Activated CD4-positive, alpha-beta T cell treated with anti-CD3 and anti-CD28 coated beads for 24 hours (primary cell): ENCODE measurements around the gene CACNA1E.

Source experiments
- DNase-seq, 2 donors: peaks; one replicate each; pipeline ENCODE4 v3.0.0-alpha.2; 2020; ENCODE audit warnings: low read depth in 2 of 2

Gene CACNA1E

GRCh38 chr1:181767001-181767708 is 283.8 kb downstream of the CACNA1E start:
- DNase-seq, result no peak

GRCh38 chr1:181768211-181768929 is 285.1 kb downstream of the CACNA1E start:
- no peak for DNase-seq

GRCh38 chr1:181768930-181769280 is 285.6 kb downstream of the CACNA1E start:
- no peak for DNase-seq

DNA sequence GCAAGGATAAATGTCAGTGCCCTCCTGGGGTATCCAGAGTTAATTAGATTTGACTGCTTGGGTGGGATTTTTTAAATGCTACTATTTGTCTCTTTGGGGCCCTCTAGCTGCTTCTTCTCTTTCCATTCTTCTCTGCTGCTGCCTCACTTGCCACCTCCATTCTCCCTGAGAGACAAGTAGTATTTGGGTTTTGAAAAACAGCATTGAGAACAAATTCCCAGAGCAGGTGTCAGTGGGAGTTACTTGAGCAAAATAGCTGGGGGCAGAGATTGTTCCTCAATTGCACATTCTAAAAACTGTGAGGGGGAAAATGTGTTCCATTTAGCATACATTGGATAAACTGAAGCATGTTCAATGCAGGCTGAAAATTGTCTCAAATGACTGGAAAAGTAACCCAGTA is 286.5 kb downstream of the CACNA1E start:
- DNase-seq, result no peak

- no peak for DNase-seq
Observed at GRCh38 chr1:181772714-181773113, 289.4 kb downstream of the CACNA1E start.

DNA sequence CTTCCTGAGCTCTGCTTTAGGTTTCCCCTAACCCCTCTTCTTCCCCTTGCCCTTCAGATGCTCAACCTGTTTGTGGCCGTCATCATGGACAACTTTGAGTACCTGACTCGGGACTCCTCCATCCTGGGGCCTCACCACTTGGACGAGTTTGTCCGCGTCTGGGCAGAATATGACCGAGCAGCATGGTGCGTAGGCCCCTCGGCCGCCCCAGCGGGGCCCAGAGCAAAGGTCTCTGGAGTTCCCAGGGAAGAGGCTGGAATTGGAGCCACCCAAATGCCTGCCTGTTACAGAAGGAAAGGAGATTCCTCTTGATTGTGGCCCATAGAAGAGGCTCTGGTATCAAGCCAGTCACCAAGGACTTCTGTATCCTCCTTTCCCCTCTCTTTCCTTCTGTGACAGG is 292.7 kb downstream of the CACNA1E start:
- DNase-seq, result no peak

- no peak for DNase-seq
Observed at GRCh38 chr1:181777286-181777685, 294.0 kb downstream of the CACNA1E start.

- no peak for DNase-seq
Observed at GRCh38 chr1:181777812-181778211, 294.5 kb downstream of the CACNA1E start.

DNA sequence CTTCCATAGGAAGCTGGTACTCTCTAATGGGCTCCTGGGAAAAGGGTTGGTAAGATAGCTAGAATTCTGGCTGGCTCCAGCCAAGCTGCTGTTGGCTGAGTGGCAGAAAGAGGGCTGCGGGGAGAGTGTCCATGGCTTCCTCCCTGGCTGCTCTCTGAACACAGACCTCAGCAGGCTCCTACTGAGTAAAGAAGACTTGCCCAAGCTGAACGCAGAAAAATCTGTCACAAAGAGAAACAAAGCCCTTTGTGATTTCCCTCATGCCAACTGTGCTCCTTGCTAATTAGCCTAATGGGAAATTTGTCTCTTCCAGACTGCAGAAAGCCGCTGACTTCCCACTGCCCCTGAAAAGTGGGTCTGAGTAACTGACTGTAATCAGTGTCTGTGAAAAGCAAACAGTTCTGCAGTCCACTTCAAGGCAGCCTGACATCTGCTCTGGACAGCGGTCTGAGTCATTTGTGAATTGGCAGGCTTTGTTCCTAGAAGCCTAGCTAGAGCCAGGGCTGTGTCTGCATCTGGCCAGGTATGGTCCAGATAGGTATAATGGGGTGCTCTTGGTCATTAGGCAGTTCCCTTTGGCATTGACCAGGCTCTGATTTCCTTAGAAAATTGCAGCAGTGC is 295.4 kb downstream of the CACNA1E start:
- DNase-seq, result no peak

DNA sequence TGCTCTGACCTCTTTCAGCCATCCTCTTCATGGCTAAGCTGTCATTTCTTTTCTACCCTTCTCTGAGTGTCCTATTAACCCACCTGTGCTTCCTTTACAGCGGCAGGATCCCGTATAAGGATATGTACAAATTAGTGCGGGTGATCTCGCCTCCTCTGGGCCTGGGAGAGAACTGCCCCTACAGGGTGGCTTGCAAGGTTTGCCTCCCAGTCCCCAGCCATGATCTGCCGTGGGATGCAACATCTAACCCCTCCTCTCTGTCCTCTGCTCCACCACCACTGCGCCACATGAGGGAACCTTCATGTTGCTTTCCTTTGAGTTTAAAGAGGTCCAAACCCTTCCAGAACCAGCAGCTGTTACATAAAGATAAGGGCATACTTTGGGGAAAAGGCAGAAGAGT is 296.0 kb downstream of the CACNA1E start:
- DNase-seq, result no peak

- DNase-seq, result no peak
Observed at GRCh38 chr1:181783208-181783607, 299.9 kb downstream of the CACNA1E start.

DNA sequence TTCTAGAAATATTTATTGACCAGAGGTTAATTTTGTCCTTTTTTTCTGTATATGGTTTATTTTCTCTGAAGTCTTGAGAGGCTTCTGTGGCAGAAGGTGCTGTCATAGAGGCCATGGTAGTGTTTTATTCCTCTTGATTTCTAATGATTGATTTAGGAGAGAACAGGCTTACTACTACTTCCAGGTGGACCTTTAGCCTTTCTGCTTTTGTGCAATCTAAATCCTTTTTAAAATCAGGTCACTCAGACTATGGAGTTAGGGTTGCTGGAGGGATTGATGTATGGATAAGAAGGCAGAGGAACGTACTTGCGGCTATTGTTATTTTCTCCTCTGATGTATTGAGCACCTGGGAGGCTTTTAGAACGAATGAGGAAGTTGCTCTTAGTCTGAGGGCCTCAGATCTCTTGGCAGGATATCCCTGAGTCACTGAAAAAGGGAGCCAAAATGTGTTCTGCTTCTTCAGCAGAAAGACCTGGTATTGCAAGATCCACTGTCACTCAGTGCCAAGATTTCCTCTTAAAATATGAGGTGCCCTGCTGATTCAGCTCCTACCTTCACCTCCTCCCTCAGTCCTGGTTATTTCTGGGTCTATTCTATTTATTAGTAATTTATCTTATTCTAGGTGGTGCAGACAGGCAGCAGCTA is 300.8 kb downstream of the CACNA1E start:
- DNase-seq, result no peak

DNA sequence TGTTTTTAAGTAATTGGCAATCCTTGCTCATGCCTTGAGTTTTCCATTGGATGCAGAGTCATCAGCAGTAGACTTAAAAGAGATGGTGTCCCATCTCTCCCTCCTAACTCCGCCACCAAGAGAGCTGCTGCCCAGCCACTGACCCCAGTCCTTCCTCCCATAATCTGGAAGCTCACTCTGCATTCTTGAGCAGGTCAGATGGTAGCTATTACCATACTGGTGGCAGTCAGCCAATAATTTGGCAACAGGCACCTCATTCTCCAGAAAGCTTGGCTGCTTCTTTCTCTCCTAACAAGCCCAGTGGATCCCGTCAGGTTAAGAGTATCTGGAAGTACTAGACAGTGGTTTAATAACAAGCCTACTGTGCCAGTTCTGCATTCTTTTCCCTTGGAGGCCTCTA is 306.1 kb downstream of the CACNA1E start:
- no peak for DNase-seq

DNA sequence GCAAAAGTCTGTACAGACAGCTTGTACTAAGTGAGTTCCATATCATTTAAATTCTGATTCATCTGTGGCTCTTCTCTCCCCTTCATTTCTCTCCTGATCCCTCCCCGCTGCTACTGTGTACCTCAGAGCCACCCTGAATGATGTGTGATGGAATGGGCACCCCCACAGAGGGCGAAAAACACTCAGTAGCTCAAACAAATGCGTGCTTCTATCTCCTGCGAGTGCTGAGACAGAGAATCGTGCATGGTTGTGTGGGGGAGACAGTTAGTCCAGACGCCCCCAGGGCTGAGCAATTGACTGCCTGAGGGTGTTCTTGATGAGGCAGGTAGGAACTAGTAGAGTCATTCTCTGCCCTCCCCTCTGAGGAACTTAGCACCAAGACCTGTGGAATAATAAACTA is 308.4 kb downstream of the CACNA1E start:
- no peak for DNase-seq

- DNase-seq, result no peak
Observed at GRCh38 chr1:181793831-181794230, 310.5 kb downstream of the CACNA1E start.

GRCh38 chr1:181794332-181794731 is 311.0 kb downstream of the CACNA1E start:
- no peak for DNase-seq

- DNase-seq, result no peak
Observed at GRCh38 chr1:181798191-181798926, 315.0 kb downstream of the CACNA1E start.

- no peak for DNase-seq
Observed at GRCh38 chr1:181801617-181802016, 318.3 kb downstream of the CACNA1E start.

- no peak for DNase-seq
Observed at GRCh38 chr1:181802466-181802865, 319.1 kb downstream of the CACNA1E start.

- no peak for DNase-seq
Observed at GRCh38 chr1:181803421-181803820, 320.1 kb downstream of the CACNA1E start.

DNA sequence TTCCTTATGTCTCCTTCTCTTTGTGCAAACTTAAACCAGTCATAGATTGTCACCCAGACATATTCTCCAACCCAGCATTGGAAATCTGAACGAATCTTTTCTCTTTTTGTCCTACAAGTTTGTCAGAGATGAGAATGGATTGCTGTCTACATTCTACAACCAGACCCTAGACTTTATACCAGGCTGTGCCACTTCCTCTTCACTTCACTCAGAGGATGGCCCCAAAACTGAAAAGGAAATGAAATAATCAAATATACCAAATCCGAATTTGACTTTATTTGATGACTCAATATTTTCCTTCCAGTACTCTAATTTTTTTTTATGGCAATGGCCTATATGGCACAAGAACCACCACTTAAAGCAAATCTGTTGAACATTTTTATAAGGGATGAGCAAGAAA is 321.7 kb downstream of the CACNA1E start:
- no peak for DNase-seq

DNA sequence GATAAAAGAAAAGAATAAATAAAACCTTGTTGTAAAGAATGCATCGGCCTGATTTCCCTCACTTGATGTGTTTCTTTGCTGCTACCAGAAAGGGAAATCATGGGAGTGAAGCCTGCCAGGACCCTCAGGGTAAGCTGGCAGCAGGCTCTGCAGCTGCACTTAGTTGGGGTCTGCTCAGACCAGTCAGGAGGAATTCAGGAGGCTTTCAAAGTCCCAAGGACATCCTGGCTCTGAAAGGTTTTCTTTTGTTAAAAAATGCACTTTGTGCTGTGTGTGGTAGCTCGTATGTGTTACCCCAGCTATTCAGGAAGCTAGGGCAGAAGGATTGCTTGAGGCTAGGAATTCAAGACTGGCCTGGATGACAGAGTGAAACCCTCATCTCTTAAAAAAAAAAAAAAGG is 323.4 kb downstream of the CACNA1E start:
- no peak for DNase-seq
